Vagina (tissue), 2 donors: ENCODE data around the gene UNKL.

ENCODE experiments used
- POLR2AphosphoS5 ChIP-seq, 2 donors: sonication (generic); formaldehyde crosslinking; IDR thresholded peaks; one replicate each; pipeline ENCODE4 v1.9.0; 2017; ENCODE audit warnings: antibody characterized with exemption in 2 of 2, mild to moderate bottlenecking in 2 of 2, low read depth in 1 of 2; ENCODE audit not compliant: insufficient read depth in 1 of 2
- TF ChIP-seq, protein P1 (sequence below), 3 experiments: fragments of 450-650 bp in 2 of 3; fragments of 200-600 bp in 1 of 3; sonication (generic) in 1 of 3; IDR thresholded peaks; one replicate each; pipeline ENCODE4 v1.5.1; 2017 to 2019; ENCODE audit warnings: antibody characterized with exemption in 3 of 3, mild to moderate bottlenecking in 2 of 3, moderate library complexity in 2 of 3

DNA sequence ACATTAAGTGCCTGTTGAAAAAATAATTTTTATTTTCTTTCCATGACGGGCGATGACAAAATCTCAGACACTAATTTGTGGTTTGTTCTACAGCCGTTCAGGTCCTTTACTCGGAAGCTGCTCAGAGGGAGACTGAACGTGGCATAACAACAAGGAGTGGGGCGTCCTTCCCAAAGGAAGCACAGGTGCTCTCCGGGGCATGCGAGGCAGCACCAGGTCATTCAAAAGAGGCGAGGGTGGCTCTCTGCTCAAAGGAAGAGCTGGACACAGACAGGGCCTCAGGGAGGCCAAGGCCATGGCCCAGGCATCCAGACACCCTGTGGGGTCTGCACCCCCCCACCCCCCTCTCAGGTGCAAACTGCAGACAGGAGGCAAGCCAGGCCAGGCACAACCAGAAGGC, 16.2 kb downstream of the UNKL start:
- TF ChIP-seq, protein P1, sequence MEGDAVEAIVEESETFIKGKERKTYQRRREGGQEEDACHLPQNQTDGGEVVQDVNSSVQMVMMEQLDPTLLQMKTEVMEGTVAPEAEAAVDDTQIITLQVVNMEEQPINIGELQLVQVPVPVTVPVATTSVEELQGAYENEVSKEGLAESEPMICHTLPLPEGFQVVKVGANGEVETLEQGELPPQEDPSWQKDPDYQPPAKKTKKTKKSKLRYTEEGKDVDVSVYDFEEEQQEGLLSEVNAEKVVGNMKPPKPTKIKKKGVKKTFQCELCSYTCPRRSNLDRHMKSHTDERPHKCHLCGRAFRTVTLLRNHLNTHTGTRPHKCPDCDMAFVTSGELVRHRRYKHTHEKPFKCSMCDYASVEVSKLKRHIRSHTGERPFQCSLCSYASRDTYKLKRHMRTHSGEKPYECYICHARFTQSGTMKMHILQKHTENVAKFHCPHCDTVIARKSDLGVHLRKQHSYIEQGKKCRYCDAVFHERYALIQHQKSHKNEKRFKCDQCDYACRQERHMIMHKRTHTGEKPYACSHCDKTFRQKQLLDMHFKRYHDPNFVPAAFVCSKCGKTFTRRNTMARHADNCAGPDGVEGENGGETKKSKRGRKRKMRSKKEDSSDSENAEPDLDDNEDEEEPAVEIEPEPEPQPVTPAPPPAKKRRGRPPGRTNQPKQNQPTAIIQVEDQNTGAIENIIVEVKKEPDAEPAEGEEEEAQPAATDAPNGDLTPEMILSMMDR (IDR thresholded peaks at IDR 0.05), result no peak
- no peak for TF ChIP-seq POLR2AphosphoS5 (IDR thresholded peaks at IDR 0.05; ENCODE audit: insufficient read depth in 1 of 2, low read depth in 1 of 2)
